Neural cell (in vitro differentiated cells): Measurements from ENCODE around the gene CTNNA1.

Source experiments
- EZH2 ChIP-seq: fragments of 200-600, 300-800 bp; shearing (Covaris generic), sonication (generic); IDR thresholded peaks from 2 replicates; pipeline ENCODE4 v1.6.1; 2014; ENCODE audit warnings: antibody characterized with exemption, low read length, borderline replicate concordance, mild to moderate bottlenecking; ENCODE audit not compliant: insufficient read depth, poor library complexity, severe bottlenecking
- POLR2AphosphoS5 ChIP-seq: IDR thresholded peaks from 2 replicates; pipeline ENCODE4 v1.6.1; 2012
- SMC3 ChIP-seq: fragments of 450-650 bp; conservative IDR thresholded peaks from 2 replicates; pipeline ENCODE4 v1.6.1; 2014; ENCODE audit warnings: antibody characterized with exemption, mild to moderate bottlenecking, moderate library complexity; ENCODE audit not compliant: poor library complexity
- TAF1 ChIP-seq: IDR thresholded peaks from 2 replicates; pipeline ENCODE4 v1.6.1; 2012; ENCODE audit warnings: low read depth
- TF ChIP-seq, protein P1 (sequence below): fragments of 450-650 bp; IDR thresholded peaks from 2 replicates; pipeline ENCODE4 v1.5.1; 2014; ENCODE audit warnings: antibody characterized with exemption, mild to moderate bottlenecking, moderate library complexity; ENCODE audit not compliant: poor library complexity, severe bottlenecking

DNA sequence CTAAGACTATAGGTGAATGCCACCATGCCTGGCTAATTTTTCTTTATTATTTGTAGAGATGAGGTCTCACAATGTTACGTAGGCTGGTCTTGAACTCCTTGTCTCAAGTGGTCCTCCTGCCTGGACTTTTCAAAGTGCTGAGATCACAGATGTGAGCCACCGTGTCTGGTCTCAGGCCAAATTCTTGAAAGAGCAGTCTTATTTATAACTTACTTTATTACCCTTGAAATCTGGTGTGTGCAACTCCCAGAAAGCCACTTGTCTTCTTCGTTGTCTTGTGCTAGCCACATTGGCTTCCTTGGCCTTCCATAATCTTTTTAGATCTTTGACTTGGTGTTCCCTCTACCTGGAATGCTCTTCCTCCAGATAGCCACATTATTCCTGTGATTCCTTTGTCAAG is 50.1 kb downstream of the CTNNA1 start:
- no peak for TF ChIP-seq SMC3
- TF ChIP-seq TAF1 = no peak
- TF ChIP-seq, protein P1, sequence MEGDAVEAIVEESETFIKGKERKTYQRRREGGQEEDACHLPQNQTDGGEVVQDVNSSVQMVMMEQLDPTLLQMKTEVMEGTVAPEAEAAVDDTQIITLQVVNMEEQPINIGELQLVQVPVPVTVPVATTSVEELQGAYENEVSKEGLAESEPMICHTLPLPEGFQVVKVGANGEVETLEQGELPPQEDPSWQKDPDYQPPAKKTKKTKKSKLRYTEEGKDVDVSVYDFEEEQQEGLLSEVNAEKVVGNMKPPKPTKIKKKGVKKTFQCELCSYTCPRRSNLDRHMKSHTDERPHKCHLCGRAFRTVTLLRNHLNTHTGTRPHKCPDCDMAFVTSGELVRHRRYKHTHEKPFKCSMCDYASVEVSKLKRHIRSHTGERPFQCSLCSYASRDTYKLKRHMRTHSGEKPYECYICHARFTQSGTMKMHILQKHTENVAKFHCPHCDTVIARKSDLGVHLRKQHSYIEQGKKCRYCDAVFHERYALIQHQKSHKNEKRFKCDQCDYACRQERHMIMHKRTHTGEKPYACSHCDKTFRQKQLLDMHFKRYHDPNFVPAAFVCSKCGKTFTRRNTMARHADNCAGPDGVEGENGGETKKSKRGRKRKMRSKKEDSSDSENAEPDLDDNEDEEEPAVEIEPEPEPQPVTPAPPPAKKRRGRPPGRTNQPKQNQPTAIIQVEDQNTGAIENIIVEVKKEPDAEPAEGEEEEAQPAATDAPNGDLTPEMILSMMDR = no peak
- no peak for TF ChIP-seq POLR2AphosphoS5
- no peak for TF ChIP-seq EZH2
